ENCODE results near the gene VWDE. TPM values are rescaled to one million over a fixed set of nuclear protein-coding genes. Genes with fewer than 3 reads are reported as not detected.

VWDE gene
- total RNA-seq, 1 experiment from 2014 or later: 0.11 TPM

DNA sequence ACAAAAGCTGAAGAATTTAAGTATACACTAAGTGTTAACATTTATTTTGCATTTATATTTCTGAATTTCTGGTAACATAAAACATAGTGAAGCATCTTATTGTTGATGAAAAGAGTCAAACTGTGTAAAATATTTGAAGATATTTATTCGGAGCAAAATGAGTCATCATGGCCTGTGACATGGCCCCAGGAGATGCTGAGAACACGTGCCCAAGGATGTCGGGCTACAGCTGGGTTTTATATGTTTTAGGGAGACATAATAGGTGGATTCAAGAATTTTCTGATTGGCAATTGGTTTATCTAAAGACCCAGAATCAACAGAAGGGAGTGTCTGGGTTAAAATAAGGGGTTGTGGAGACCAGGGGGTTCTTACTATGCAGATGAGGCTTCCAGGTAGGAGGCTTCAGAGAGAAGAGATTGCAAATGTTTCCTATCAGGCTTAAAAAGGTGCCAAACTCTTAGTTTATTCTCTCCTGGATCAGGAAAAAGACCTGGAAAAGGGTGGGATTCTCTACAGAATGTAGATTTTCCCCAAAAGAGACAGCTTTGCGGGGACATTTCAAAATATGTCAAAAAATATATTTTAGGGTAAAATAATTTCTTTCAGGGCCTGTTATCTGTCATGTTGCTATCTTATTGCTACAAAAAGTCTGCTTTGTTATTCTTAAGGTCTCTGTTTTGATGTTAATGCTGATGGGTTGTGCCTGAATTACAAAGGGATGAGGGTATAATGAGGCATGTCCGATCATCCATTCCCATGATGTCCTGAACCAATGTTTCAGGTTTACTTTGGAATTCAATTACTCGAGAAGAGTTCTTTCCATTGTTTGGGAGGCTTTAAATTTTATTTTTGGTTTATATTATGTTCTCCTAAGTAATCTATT lies 74.5 kb downstream of the VWDE start:
- DNase-seq (ENCODE audit: low read depth): no peak

DNA sequence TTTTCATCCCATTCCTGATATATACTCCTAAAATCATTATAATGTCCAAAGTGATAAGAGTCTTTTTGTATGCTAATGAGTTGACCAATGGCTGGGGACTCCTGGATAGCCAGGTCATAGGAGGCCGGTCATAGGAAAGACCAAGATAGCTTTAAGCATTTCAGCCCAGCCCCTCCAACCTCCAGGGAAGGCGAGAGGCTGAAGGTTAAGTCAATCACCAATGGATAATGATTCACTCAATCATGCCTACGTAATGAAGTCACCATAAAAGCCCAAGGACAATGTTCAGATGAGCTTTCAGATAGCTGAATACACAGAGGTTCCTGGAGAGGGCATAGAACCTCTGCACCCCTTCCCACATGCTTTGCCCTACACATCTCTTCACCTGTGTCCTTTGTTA lies 75.7 kb downstream of the VWDE start:
- no peak for DNase-seq (ENCODE audit: low read depth)

DNA sequence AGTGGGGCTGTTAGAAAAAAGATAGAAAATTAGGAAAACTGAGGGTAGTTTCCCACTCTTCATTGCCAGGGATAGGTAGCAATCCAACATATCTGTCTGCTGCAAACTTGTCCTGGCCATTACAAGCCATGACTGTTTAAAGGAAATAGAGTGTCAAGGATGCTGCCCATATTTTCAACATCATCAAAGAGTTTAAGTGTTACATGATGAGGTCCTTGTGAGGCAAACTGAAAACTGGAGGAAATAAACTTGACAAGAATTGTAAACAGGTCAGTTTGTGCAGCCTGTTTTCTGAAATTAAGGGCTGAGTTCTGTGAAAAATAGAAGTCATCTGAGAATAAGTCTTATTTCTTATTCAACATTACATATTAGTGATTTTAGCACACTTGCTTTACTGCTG lies 78.0 kb downstream of the VWDE start:
- DNase-seq (ENCODE audit: low read depth): no peak

DNA sequence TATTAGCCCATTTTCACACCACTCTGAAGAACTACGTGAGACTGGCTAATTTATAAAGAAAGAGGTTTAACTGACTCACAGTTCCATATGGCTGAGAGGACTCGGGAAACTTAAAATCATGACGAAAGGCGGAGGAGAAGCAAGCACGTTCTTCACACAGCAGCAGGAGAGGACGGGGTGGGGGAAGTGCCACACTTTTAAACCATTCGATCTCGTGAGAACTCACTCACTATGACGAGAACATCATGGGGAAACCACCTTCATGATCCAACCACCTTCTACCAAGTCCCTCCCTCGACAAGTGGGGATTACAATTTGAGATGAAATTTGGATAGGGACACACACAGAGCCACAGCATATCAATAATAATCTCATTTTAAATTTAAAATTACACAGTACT lies 80.2 kb downstream of the VWDE start:
- DNase-seq (ENCODE audit: low read depth): no peak

DNA sequence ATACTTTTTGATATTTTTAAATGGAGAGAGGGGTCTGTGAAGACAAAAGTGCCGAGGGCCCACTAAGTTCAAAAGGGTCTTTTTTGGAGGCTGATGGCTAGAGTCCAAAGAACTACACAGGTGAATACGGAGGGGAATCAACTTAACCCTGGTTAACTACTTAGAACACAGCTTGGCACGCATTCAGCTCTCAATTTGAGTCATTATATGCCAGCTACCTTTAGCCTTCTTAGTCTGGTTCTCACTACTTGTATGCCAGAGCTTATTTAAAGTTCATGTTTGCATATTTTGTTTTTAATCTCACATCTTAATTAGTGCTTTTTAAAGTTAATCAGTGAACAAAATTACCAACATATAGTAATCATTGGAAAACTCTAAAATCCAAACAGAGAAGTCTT lies 80.8 kb downstream of the VWDE start:
- no peak for DNase-seq (ENCODE audit: low read depth)

DNA sequence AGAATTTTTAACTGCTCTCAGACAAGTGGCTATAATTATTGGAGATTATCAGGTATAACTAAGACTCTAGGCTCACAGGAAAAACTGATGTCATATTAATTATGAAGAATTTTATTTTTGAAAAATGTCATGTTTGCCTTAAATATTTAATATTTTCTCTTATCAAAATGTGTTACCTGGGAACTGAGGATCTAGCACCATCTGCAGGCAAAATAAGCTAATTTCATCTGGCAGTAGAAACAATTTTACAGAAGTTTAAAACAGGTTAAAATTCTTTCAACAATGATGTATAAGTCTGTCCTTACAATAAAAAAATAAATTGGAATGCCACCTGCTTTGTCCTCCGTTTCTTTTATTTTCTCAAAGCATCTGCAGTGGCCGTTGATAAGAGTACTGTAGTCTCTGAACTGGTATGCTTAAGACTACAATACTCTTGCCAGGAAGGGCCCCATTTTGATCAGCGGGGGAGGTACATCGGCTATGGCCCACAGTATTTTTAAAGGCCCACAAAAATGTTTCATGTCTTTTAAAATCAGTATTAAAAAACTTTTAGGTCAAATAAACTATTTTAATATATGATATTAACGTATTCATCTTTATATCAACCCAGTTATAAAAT lies 81.3 kb downstream of the VWDE start:
- DNase-seq (ENCODE audit: low read depth): peak; percentile 23

DNA sequence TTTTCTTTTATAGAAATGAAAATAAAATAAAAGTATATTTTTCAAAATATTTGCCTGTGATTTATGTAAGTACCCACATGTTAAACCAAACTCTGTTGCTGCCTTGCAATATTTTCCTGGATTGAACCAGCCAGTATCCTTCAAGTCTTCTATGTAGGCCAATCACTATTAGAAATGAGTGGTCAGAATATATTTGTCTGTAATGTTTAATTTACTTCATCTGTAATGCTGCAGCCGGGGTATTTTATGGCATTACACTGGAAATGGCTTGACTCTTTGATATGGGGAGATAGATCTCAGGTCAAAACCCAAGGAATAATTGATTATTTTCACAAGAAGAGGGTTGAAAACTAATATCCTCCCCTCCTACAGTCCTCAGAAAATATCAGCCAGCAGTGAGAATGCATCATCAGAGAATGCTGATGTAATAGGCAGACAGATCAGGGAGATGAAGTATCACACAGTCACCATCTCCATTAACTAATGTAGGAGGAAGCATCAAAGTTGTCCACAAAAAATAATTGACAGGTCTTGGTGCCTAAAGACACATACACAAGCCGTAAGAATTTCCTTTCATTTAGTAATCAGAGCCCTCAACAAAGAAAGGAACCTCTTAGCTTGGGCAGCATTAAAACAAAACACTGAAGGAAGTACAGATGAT lies 82.5 kb downstream of the VWDE start:
- DNase-seq (ENCODE audit: low read depth): no peak

DNA sequence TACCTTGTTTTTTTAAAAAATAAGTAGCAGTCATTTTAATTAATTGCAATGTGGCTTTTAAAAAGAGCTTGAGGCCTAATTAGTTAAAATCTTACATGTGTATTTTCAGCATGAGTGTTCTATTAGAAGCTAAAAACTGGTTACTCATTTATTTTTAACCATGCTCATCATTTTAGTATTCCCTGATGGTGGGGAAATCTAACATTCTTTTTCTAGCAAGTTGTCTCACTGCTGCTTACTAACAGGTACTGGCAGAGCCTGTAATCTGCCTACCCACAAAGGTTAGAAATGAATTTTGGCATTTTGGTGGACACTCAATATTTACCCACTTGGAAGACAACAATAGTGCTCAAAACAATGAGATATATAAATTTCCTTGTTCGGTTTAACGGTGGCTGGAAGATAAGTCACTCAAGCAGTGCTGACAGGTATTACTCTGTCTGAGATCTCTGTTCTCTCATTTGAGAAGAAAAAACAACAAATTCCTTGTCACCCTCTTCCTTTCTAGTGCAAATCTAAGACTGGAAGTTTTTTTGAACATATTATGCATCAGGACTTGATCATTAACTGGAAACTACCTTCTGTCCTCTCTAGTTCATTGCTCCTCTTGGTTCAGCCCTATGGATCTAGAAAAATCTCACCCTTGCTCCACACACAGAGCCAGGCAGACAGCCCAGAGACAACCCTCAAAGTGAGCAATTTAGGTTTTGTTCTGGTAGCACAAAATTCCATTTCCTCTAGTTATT lies 83.3 kb downstream of the VWDE start:
- no peak for DNase-seq (ENCODE audit: low read depth)

DNA sequence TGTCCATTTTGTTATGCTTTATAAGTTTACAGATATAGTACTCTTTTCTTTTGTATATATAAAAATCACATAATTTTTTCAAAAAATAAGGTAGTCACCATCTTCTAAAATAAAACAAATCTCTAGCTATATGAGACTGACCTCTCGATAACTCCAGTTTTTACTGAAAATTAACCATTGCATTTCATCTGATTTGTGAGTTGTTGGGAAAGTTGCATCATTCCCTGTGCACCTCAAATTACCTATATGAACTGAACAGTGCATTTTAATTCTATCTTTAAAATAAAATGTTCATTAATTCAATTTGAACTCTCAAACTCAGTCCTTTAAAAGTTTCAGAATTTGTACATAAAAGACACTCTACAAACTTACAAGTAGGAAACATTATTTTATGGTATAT lies 86.0 kb downstream of the VWDE start:
- DNase-seq (ENCODE audit: low read depth): no peak

DNA sequence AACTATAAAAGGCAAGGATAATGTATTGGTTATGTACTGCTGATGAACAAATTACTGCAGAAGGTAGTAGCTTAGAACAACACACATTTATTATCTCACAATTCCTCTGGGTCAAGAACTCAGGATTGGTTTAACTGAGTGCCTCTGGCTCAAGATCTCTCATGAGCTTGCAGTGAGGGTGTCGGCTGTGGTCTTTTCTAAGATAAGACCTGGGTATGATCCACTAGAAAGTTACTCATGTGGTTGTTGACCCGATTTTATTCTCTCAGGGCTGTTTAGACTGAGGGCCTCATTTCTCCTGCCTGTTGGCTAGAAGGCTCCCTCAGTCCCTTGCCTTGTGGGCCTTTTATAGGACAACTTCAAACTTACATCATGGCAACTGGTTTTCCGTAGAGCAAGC lies 86.7 kb downstream of the VWDE start:
- no peak for DNase-seq (ENCODE audit: low read depth)

DNA sequence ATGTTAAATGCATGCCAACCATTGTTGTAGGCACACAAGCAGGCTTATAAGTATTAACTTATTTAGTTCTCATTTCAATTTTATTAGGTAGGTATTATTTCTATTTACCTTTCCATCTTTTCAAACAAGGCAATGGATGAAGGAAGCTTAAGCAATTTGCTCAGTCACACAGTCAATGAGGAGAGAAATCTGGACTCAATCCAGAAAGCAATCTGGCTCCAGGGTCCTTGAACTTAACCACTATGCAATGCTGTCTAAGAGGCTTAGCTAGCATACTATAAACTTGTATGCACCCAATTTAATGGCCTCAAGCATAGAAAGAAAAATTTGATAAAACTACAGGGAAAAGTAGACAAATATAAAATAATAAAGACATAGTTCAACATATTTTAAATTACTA lies 88.6 kb downstream of the VWDE start:
- no peak for DNase-seq (ENCODE audit: low read depth)

DNA sequence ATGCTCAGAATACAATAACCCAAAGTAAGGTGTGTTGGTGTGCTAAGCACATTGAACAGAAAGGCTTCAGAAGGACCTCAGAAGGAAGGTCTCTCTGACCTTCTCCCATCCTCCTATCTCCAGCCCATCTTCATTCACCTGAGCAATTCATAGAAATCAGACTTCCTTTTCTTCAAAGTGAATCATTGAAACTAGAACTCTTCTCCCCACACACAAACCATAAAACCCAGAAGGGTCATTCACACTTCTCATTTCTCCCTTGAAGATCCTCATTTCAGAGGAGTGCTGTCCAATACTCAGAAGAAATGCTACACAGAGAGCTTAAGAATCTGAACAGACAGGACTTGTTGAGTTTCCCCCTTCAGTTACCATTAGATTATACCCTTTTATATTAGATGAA lies 89.5 kb downstream of the VWDE start:
- no peak for DNase-seq (ENCODE audit: low read depth)

DNA sequence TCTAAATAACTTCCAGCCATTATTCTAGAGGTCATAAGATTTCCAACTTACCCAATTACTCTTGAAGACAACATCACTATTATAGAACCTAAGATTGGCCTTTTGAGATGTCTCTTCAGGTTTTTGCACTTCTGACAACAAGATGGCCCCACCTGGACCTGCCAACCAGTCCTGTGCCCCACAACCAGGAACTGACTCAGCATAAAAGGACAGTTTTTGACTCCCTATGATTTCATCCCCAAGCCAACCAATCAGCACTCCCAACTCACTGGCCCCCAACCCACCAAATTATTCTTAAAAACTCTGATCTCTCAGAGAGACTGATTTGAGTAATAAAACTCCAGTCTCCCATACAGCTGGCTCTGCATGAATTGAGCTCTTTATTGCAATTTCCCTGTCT lies 98.2 kb downstream of the VWDE start:
- no peak for DNase-seq (ENCODE audit: low read depth)

DNA sequence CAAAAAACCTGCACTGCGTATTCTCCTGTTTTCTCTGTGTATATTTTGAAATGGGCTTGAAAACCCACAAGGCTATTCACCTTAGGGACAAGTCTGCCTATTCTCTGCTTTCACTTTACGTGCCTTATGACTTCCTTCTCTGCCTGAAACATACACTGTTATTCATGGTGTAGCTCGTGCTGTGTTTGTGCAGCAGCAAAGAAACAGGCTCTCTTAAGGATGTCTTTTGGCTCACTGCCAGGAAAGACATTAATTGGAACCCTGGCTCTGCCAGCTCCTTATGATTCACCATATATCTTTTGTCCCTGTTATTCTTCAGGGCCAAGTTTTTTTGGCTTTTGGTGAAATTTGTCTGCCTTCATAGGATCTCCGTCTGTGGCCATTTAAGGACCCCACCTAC lies 100.2 kb downstream of the VWDE start:
- no peak for DNase-seq (ENCODE audit: low read depth)

DNA sequence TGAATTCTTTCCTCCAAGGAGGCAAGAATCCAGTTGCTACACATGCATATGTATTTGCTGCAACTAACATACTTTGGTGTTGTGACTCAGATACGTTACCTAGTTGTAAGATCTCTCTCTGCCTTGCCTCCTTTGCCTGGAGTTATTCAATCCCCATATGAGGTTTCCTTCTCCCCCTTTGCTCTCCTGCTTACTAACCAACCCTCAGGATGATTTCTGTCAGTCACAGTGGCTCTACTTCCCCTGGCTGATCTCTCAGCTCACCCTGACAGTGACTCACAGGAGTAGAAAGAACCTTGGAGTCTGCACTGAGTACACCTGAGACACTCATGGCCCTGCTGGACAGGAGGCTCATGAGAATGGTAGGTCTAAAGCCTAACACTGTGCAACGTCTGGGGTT lies 100.6 kb downstream of the VWDE start:
- DNase-seq (ENCODE audit: low read depth): no peak

DNA sequence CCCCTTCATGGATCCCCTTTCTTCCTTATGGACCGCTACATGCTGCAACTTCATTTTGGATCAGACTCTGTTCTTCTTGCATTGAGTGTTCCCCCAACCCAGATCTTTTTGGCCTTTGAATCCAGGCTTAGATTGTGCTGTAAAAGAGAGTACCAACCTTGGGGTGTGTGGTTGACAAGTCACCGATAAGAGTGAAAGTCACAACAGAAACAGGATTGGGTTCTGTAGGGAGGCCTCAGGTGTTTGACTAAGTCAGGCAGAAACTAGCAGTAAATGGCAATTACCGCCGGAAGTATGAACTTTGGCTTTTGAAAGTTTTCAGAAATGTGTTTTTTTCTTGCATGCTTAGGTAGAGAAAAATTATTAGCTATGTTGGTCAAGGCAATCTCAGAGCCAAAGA lies 103.2 kb downstream of the VWDE start:
- no peak for DNase-seq (ENCODE audit: low read depth)

DNA sequence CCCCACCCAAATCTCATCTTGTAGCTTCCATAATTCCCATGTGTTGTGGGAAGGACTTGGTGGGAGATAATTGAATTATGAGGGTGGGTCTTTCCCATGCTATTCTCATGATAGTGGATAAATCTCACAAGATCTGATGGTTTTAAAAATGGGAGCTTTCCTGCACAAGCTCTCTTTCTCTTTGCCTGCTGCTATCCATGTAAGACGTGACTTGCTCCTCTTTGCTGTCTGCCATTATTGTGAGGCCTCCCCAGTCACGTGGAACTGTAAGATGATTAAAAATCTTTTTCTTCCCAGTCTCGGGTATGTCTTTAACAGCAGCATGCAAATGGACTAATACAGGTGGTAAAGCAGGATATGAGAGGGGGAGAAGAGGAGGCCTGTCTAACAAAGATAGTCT lies 104.3 kb downstream of the VWDE start:
- DNase-seq (ENCODE audit: low read depth): no peak

DNA sequence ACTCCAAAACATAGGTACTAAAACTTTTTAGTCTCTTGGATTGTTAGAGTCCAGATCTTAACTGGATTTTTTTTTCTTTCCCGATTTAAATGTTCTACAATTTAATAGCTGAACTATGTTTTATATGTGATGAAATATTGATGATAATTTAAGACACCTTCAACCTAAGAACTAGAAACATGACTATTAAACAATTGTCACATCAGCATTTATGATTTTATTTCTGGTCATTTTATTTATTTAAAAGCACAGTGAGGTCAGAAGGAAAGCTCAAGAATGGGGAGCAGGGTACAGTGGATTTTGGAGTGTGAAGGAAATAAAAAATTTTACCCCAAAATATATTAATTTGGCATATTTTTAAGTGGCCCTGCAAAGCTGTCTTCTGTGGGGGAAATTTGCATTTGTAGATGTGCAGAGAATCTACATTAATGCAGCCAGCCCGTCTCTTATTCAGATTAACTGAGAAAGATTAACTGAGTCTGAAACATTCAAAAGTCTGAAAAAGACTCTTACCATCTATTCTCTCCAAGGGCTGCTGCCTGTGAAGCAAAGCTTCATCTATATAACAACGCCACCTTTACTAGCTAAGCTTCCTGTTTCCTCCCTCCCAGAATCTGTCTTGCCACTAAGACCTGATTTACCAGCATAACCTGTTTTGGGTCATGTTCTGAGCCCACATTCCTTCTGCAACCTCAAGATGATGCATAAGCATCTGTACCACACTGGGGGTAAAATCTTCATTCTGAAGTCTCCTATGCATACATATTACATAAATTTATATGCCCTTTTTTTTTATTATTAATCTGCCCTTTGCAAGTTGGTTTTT lies 106.2 kb downstream of the VWDE start:
- no peak for DNase-seq (ENCODE audit: low read depth)

DNA sequence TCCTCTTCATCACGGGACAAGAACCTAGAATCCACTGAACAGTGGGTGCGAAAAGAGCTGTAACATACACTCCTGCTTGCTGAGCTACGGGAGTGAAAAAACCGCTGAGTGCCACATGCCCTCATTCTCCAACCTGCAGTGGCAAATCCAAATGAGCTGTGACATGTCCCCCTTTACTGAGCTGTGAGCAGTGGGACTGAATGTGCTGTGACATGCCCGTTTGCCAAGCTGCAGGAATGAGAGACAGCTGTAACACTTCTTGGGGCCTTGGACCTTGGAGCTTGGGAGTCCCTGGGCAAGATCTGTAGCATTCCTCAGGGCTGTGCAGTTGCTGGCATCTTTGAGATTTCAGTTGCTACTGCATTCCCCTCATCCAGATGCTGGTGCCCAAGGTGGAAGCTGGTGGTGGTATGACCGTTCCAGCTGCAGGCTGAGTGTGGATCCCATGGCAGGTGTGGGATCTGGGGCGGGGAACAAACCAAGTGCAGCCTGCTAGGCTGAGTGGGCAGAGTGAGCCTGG lies 107.6 kb downstream of the VWDE start:
- DNase-seq (ENCODE audit: low read depth): no peak

DNA sequence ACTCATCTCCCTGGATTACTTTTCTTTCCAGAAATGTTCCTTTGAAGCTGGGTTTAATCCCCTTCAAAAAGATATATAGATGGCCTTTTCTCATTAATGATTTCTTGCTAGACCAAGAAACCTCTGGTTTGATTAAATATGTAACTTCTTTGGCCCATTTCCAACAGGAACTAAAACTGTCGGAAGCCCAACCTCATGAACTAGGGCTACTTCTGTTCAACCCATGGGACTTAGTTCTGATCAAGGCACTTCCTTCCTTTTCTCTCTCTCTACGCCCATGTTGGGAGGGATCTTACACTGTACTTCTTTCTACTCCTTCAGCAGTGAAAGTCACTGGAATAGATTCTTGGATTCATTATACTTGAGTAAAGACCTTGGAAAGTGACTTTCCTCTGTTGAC lies 109.0 kb downstream of the VWDE start:
- no peak for DNase-seq (ENCODE audit: low read depth)

DNA sequence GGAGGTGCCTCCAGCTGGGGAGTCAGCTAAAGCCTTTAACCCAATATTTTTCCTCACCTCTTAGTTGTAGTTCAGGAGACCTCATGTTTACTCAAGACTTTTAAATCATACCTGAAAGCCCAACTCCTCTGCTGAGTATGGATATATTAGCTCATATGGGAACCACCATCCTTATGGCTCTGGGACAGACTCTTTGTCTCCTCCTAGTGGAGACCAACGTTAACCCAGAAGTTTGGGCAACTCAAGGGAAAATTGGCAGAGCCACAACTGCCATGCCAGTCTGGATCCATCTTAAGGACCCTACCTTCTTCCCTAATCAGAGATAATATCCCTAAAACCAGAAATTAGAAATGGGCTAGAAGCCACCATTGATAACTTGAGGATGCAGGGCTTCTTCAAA lies 111.8 kb downstream of the VWDE start:
- peak; percentile 2 for DNase-seq (ENCODE audit: low read depth)
